GM23338 (cell line): ENCODE measurements around the gene RETSAT. TPM values are rescaled to one million over a fixed set of nuclear protein-coding genes. Genes with fewer than 3 reads are reported as not detected.

Experiments used
- ATAC-seq: fragments of 200-7000 bp; cut with Tn5 transposase; 3 replicates; pipeline ENCODE4 v1.9.1; 2020
- DNase-seq: peaks from one replicate; pipeline ENCODE4 v3.0.0-alpha.2; 2015; ENCODE audit warnings: low spot score
- H2AFZ ChIP-seq: fragments of 200-600 bp; sonication (generic); 2 replicates; pipeline ENCODE4 v1.8.0; 2016; ENCODE audit warnings: antibody characterized with exemption, mild to moderate bottlenecking, moderate library complexity
- H3F3A ChIP-seq: fragments of 200-600 bp; sonication (generic); replicated peaks from 2 replicates; pipeline ENCODE4 v1.8.0; 2017; ENCODE audit warnings: antibody characterized with exemption, mixed run types, low read depth
- H3K27ac ChIP-seq: fragments of 200-600 bp; sonication (generic); 2 replicates; pipeline ENCODE4 v1.6.1; 2016; ENCODE audit warnings: low read depth
- H3K27me3 ChIP-seq: fragments of 200-600 bp; sonication (generic); 2 replicates; pipeline ENCODE4 v1.8.0; 2016; ENCODE audit warnings: mild to moderate bottlenecking, mixed run types, moderate library complexity; ENCODE audit not compliant: insufficient read depth
- H3K36me3 ChIP-seq: fragments of 200-600 bp; sonication (generic); 2 replicates; pipeline ENCODE4 v1.8.0; 2016; ENCODE audit warnings: mild to moderate bottlenecking; ENCODE audit not compliant: insufficient read depth
- H3K4me1 ChIP-seq: fragments of 200-600 bp; sonication (generic); 2 replicates; pipeline ENCODE4 v1.8.0; 2016; ENCODE audit warnings: mild to moderate bottlenecking, moderate library complexity; ENCODE audit not compliant: insufficient read depth
- H3K4me2 ChIP-seq: fragments of 200-600 bp; sonication (generic); 2 replicates; pipeline ENCODE4 v1.7.1; 2017; ENCODE audit warnings: mixed run types
- H3K4me3 ChIP-seq: fragments of 200-600 bp; sonication (generic); 2 replicates; pipeline ENCODE4 v1.6.1; 2016; ENCODE audit warnings: mixed run types
- H3K79me2 ChIP-seq: fragments of 200-600 bp; sonication (generic); replicated peaks from 2 replicates; pipeline ENCODE4 v1.8.0; 2017; ENCODE audit warnings: mild to moderate bottlenecking; ENCODE audit not compliant: insufficient read depth
- H3K9me2 ChIP-seq: fragments of 200-600 bp; sonication (generic); 2 replicates; pipeline ENCODE4 v1.8.0; 2017; ENCODE audit not compliant: insufficient read depth
- H4K20me1 ChIP-seq: fragments of 200-600 bp; sonication (generic); replicated peaks from 2 replicates; pipeline ENCODE4 v1.8.0; 2017; ENCODE audit warnings: mild to moderate bottlenecking; ENCODE audit not compliant: insufficient read depth
- H3K27ac Mint-ChIP-seq: 2 replicates; pipeline ENCODE4 v1.8.0; 2020; ENCODE audit warnings: inconsistent platforms, mild to moderate bottlenecking, moderate library complexity, mixed read lengths
- H3K27me3 Mint-ChIP-seq: 3 replicates; pipeline ENCODE4 v1.8.0; 2022; ENCODE audit warnings: low read depth, mild to moderate bottlenecking, moderate library complexity, mixed read lengths, inconsistent platforms; ENCODE audit not compliant: insufficient read depth, poor library complexity
- H3K36me3 Mint-ChIP-seq: 3 replicates; pipeline ENCODE4 v1.8.0; 2021; ENCODE audit warnings: low read depth, mild to moderate bottlenecking, inconsistent platforms, moderate library complexity, mixed read lengths
- H3K4me1 Mint-ChIP-seq: 3 replicates; pipeline ENCODE4 v1.8.0; 2020; ENCODE audit warnings: mild to moderate bottlenecking, inconsistent platforms, mixed read lengths
- H3K4me3 Mint-ChIP-seq: 3 replicates; pipeline ENCODE4 v1.8.0; 2021; ENCODE audit warnings: moderate library complexity, mild to moderate bottlenecking, inconsistent platforms, mixed read lengths
- H3K9me3 Mint-ChIP-seq: 3 replicates; pipeline ENCODE4 v1.8.0; 2020; ENCODE audit warnings: moderate library complexity, mild to moderate bottlenecking, inconsistent platforms, mixed read lengths
- CREB1 ChIP-seq: fragments of 250-450 bp; sonication (Bioruptor Pico); IDR thresholded peaks from 2 replicates; pipeline ENCODE4 v1.5.0; 2020; ENCODE audit warnings: low read depth, mild to moderate bottlenecking, moderate library complexity
- EZH2 ChIP-seq: fragments of 200-600 bp; sonication (generic); IDR thresholded peaks from one replicate; pipeline ENCODE4 v1.8.0; 2017; ENCODE audit warnings: antibody characterized with exemption, mild to moderate bottlenecking, low read depth; ENCODE audit not compliant: unreplicated experiment
- EZH2phosphoT487 ChIP-seq: fragments of 200-600 bp; sonication (generic); IDR thresholded peaks from one replicate; pipeline ENCODE4 v1.8.1; 2018; ENCODE audit warnings: antibody characterized with exemption; ENCODE audit not compliant: unreplicated experiment
- JUNB ChIP-seq: IDR thresholded peaks from one replicate; pipeline ENCODE4 v1.6.1; 2016; ENCODE audit warnings: antibody characterized with exemption; ENCODE audit not compliant: unreplicated experiment
- NANOG ChIP-seq: IDR thresholded peaks from 2 replicates; pipeline ENCODE4 v1.6.1; 2016; ENCODE audit warnings: antibody characterized with exemption, borderline replicate concordance
- STAT1 ChIP-seq: IDR thresholded peaks from one replicate; pipeline ENCODE4 v1.6.1; 2016; ENCODE audit warnings: antibody characterized with exemption; ENCODE audit not compliant: unreplicated experiment
- ZNF114 ChIP-seq: fragments of 250-450 bp; sonication (Bioruptor Pico); IDR thresholded peaks from 2 replicates; pipeline ENCODE4 v1.5.0; 2020; ENCODE audit warnings: mild to moderate bottlenecking, moderate library complexity
- ZNF331 ChIP-seq: fragments of 250-450 bp; sonication (Bioruptor Pico); IDR thresholded peaks from 2 replicates; pipeline ENCODE4 v1.5.0; 2020; ENCODE audit warnings: low read depth, mild to moderate bottlenecking, moderate library complexity
- polyA plus RNA-seq: library from polyadenylated mRNA; unstranded; fragments of >200 nt; fragmentation: Nextera tagmentation; extraction: Ambion mirVana; gene quantifications from 2 replicates; pipeline ENCODE4 v1.2.1, GENCODE V29; 2016
- total RNA-seq: library from RNA; depleted of rRNA; stranded (reverse); fragments of >200 nt; shearing (Covaris generic); gene quantifications from 2 replicates; pipeline ENCODE4 v1.2.3, GENCODE V29; 2014
- TF ChIP-seq, protein P1 (sequence below), 2 experiments: fragments of 200-600 bp in 1 of 2; sonication (generic) in 1 of 2; conservative IDR thresholded peaks; 2 replicates each; pipeline versions ENCODE4 v1.5.1 to v1.6.1; 2016 to 2017; ENCODE audit warnings: antibody characterized with exemption in 2 of 2, low read depth in 2 of 2, mild to moderate bottlenecking in 2 of 2, moderate library complexity in 1 of 2
- TF ChIP-seq, protein P2 (sequence below): IDR thresholded peaks from one replicate; pipeline ENCODE4 v1.6.1; 2018; ENCODE audit warnings: antibody characterized with exemption; ENCODE audit not compliant: unreplicated experiment

The RETSAT gene
- total and polyA plus RNA-seq, 2 experiments from 2014 or later, result 2.3 to 16.4 TPM

DNA sequence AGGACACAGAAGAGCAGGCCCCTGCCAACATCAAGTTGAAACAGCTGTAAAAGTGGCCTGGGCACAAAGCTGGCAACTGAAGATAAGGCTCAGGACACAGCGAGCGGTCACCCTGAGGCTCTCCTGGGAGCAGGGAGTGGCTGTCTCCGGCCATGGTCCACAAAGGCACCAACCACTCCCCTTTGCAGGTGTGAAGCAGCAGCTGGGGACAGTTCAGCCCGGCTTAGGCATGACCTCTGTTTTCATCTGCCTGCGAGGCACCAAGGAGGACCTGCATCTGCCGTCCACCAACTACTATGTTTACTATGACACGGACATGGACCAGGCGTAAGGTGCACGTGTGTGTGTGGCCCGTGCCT, 39.5 kb downstream of the RETSAT start (continued):
- TF ChIP-seq, protein P1, sequence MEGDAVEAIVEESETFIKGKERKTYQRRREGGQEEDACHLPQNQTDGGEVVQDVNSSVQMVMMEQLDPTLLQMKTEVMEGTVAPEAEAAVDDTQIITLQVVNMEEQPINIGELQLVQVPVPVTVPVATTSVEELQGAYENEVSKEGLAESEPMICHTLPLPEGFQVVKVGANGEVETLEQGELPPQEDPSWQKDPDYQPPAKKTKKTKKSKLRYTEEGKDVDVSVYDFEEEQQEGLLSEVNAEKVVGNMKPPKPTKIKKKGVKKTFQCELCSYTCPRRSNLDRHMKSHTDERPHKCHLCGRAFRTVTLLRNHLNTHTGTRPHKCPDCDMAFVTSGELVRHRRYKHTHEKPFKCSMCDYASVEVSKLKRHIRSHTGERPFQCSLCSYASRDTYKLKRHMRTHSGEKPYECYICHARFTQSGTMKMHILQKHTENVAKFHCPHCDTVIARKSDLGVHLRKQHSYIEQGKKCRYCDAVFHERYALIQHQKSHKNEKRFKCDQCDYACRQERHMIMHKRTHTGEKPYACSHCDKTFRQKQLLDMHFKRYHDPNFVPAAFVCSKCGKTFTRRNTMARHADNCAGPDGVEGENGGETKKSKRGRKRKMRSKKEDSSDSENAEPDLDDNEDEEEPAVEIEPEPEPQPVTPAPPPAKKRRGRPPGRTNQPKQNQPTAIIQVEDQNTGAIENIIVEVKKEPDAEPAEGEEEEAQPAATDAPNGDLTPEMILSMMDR (conservative IDR thresholded peaks at IDR 0.05; ENCODE audit: low read depth in 2 of 2), result no peak
- TF ChIP-seq STAT1, result no peak
- TF ChIP-seq EZH2, result no peak
- no peak for TF ChIP-seq CREB1
- no peak for TF ChIP-seq ZNF114
- no peak for TF ChIP-seq ZNF331 (CRISPR knock-in tag)
- TF ChIP-seq, protein P2, sequence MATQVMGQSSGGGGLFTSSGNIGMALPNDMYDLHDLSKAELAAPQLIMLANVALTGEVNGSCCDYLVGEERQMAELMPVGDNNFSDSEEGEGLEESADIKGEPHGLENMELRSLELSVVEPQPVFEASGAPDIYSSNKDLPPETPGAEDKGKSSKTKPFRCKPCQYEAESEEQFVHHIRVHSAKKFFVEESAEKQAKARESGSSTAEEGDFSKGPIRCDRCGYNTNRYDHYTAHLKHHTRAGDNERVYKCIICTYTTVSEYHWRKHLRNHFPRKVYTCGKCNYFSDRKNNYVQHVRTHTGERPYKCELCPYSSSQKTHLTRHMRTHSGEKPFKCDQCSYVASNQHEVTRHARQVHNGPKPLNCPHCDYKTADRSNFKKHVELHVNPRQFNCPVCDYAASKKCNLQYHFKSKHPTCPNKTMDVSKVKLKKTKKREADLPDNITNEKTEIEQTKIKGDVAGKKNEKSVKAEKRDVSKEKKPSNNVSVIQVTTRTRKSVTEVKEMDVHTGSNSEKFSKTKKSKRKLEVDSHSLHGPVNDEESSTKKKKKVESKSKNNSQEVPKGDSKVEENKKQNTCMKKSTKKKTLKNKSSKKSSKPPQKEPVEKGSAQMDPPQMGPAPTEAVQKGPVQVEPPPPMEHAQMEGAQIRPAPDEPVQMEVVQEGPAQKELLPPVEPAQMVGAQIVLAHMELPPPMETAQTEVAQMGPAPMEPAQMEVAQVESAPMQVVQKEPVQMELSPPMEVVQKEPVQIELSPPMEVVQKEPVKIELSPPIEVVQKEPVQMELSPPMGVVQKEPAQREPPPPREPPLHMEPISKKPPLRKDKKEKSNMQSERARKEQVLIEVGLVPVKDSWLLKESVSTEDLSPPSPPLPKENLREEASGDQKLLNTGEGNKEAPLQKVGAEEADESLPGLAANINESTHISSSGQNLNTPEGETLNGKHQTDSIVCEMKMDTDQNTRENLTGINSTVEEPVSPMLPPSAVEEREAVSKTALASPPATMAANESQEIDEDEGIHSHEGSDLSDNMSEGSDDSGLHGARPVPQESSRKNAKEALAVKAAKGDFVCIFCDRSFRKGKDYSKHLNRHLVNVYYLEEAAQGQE, result no peak
- TF ChIP-seq EZH2phosphoT487, result no peak
- no peak for TF ChIP-seq NANOG

DNA sequence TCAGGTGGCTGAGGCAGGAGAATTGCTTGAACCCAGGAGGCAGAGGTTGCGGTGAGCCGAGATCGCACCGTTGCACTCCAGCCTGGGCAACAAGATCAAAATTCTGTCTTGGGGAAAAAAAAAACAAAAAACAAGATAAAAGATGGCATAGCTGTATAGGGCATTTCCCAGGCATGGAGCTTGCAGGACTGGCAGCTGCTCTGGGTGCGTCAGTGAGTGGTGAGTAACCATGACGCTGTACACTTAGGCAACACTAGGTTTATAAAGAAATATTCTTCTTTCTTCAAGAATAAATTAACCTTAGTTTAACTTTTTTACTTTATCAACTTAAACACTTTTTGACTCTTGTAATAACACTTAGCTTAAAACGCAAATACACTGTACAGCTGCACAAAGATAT, 41.9 kb downstream of the RETSAT start:
- DNase-seq (no peak), ATAC-seq (no peak)
- Histone ChIP-seq H3F3A (no peaks in the 10 kb centered on the region; the same call in none of the 2 replicates), H3K4me3 (no peak overlapping the region), H3K27me3 (no peaks in the 10 kb centered on the region), H3K4me1 (peaks cover 21% of the 10 kb centered on the region), H3K27ac (no peak overlapping the region), H3K36me3 (no peaks in the 10 kb centered on the region), H4K20me1 (peaks cover 2% of the 10 kb centered on the region; the same call in 1 of the 2 replicates), H3K4me2 (no peak overlapping the region), H3K9me2 (no peaks in the 10 kb centered on the region), H3K79me2 (no peaks in the 10 kb centered on the region), H2AFZ (no peak overlapping the region)
- Mint-ChIP-seq H3K4me3 (no peak overlapping the region), H3K4me1 (peaks cover 21% of the 10 kb centered on the region), H3K36me3 (peaks cover 40% of the 10 kb centered on the region), H3K9me3 (no peaks in the 10 kb centered on the region), H3K27ac (no peak overlapping the region), H3K27me3 (peaks cover 16% of the 10 kb centered on the region)
- TF ChIP-seq JUNB (no peak), EZH2 (no peak), EZH2phosphoT487 (no peak)
